ENCODE results near the gene KRTAP1-1. TPM values are rescaled to one million over a fixed set of nuclear protein-coding genes. Genes with fewer than 3 reads are reported as not detected.
"Not testable (repeated sequence)": the region's sequence is repeated elsewhere in the genome, so short reads cannot be mapped to it uniquely, and the experiment has no call there.

Gene KRTAP1-1
- total RNA-seq, 1 experiment from 2014 or later = not detected

- TF ChIP-seq ATF3 (IDR thresholded peaks at IDR 0.05) (no peak), RAD21 (IDR thresholded peaks at IDR 0.05; ENCODE audit: low read depth) (no peak)
Measured at GRCh38 chr17:41037853-41038350, 3.3 kb downstream of the KRTAP1-1 start (continued).

GRCh38 chr17:41034346-41034935 lies 6.8 kb downstream of the KRTAP1-1 start, which contains the start of gene KRTAP1-3:
Gene KRTAP1-3 (minus strand): TSS chr17:41034874. CDS start chr17:41034821, 53 bp downstream.
- H3K27ac ChIP-seq (ENCODE audit: low read depth, low read length); H3K9me3 ChIP-seq (ENCODE audit: control insufficient read depth in 1 of 2, insufficient read depth in 1 of 2, low read depth in 1 of 2, low read length in 2 of 2); H3K4me2 ChIP-seq (ENCODE audit: low read length); H3K27me3 ChIP-seq (ENCODE audit: insufficient read depth, low read length); RAD21 ChIA-PET (ENCODE audit: low non-redundant PET in 1 of 2, low total read pairs in 2 of 2, uncharacterized antibody in 2 of 2, unreplicated experiment in 2 of 2); H3K9ac ChIP-seq (ENCODE audit: low read length); H3K79me2 ChIP-seq (ENCODE audit: insufficient read depth, low read length); DNase-seq (ENCODE audit: low read depth, low spot score); H2AFZ ChIP-seq (ENCODE audit: low read depth, low read length, poor library complexity, severe bottlenecking); POLR2A ChIA-PET; H3K9me2 ChIP-seq (ENCODE audit: insufficient read depth); intact Hi-C loops (cut with micrococcal nuclease); H4K20me1 ChIP-seq (ENCODE audit: insufficient read depth); CTCF ChIA-PET; BruUV-seq (replicated peaks); H3K36me3 ChIP-seq (ENCODE audit: control insufficient read depth in 1 of 2, insufficient read depth in 2 of 2, low read length in 2 of 2); H3K4me3 ChIP-seq (replicated peaks in 1 of 2; ENCODE audit: low read depth in 1 of 2, low read length in 2 of 2); ATAC-seq: not testable (repeated sequence)
- peaks cover 7 to 10% of the 10 kb centered on the region in 2 experiments; a peak in 2 of 4 replicates for H3K4me1 ChIP-seq (ENCODE audit: control insufficient read depth in 1 of 2, insufficient read depth in 2 of 2, low read length in 2 of 2)

GRCh38 chr17:41029633-41030245 lies 11.5 kb downstream of the KRTAP1-1 start, which contains the start of gene KRTAP1-4:
Gene KRTAP1-4 (minus strand): TSS chr17:41030195. CDS start chr17:41030078, 117 bp downstream.
- Histone ChIP-seq H3K9me3 (ENCODE audit: control insufficient read depth in 1 of 2, insufficient read depth in 1 of 2, low read depth in 1 of 2, low read length in 2 of 2) (no peaks in the 10 kb centered on the region), H3K4me3 (replicated peaks in 1 of 2; ENCODE audit: low read depth in 1 of 2, low read length in 2 of 2) (no peak within 1 kb of the TSS), H3K27me3 (ENCODE audit: insufficient read depth, low read length) (no peaks in the 10 kb centered on the region), H2AFZ (ENCODE audit: low read depth, low read length, poor library complexity, severe bottlenecking) (no peak within 1 kb of the TSS), H3K4me2 (ENCODE audit: low read length) (no peak within 1 kb of the TSS), H4K20me1 (ENCODE audit: insufficient read depth) (no peaks in the 10 kb centered on the region), H3K36me3 (ENCODE audit: control insufficient read depth in 1 of 2, insufficient read depth in 2 of 2, low read length in 2 of 2) (no peaks in the 10 kb centered on the region), H3K79me2 (ENCODE audit: insufficient read depth, low read length) (no peaks in the 10 kb centered on the region), H3K4me1 (ENCODE audit: control insufficient read depth in 1 of 2, insufficient read depth in 2 of 2, low read length in 2 of 2) (no peaks in the 10 kb centered on the region), H3K9me2 (ENCODE audit: insufficient read depth) (no peaks in the 10 kb centered on the region), H3K27ac (ENCODE audit: low read depth, low read length) (no peak within 1 kb of the TSS), H3K9ac (ENCODE audit: low read length) (no peak within 1 kb of the TSS)
- BruUV-seq (replicated peaks) = no TSS peak
- ChIA-PET POLR2A (no interaction called here), RAD21 (ENCODE audit: low non-redundant PET in 1 of 2, low total read pairs in 2 of 2, uncharacterized antibody in 2 of 2, unreplicated experiment in 2 of 2) (no interaction called here), CTCF (interaction anchor here (1.2 kb wide), 1 partner anchor 10 kb away, joined by 3 read pairs; no protein-coding TSS in a partner anchor)
- intact Hi-C loops (cut with micrococcal nuclease) = no loop called here
- ATAC-seq = no peak
- DNase-seq (ENCODE audit: low read depth, low spot score) = no peak
- no peak for TF ChIP-seq TCF7L2 (IDR thresholded peaks at IDR 0.05; ENCODE audit: borderline replicate concordance, extremely low read depth, insufficient read depth, insufficient read length)
- no peak for TF ChIP-seq CEBPB (IDR thresholded peaks at IDR 0.05; ENCODE audit: low read depth)
- TF ChIP-seq EZH2 (IDR thresholded peaks at IDR 0.05) = no peak
- TF ChIP-seq SRF (IDR thresholded peaks at IDR 0.05; ENCODE audit: low read depth) = no peak
- TF ChIP-seq REST (IDR thresholded peaks at IDR 0.05; ENCODE audit: low read depth) = no peak
- no peak for TF ChIP-seq YY1 (IDR thresholded peaks at IDR 0.05; ENCODE audit: extremely low read depth, insufficient replicate concordance, low read depth, low read length)
- TF ChIP-seq ATF3 (IDR thresholded peaks at IDR 0.05) = no peak
- TF ChIP-seq CTCF (IDR thresholded peaks at IDR 0.05 in 2 of 3, conservative IDR thresholded peaks at IDR 0.05 in 1 of 3; ENCODE audit: borderline replicate concordance in 1 of 3, insufficient read depth in 1 of 3, low read depth in 2 of 3, low read length in 2 of 3) = no peak

Data from HCT116 (cell line).